Kidney epithelial cell (primary cell): ENCODE measurements around the gene KRTCAP3. TPM values are rescaled to one million over a fixed set of nuclear protein-coding genes. Genes with fewer than 3 reads are reported as not detected.

Source experiments
- DNase-seq: peaks from one replicate; pipeline ENCODE4 v3.0.0-alpha.2; 2010; ENCODE audit warnings: low read depth
- H3K27me3 ChIP-seq: 2 replicates; pipeline ENCODE4 v1.6.0; 2011; ENCODE audit warnings: low read length; ENCODE audit not compliant: control insufficient read depth, insufficient read depth
- H3K36me3 ChIP-seq: 2 replicates; pipeline ENCODE4 v1.5.1; 2011; ENCODE audit warnings: low read length; ENCODE audit not compliant: control insufficient read depth, insufficient read depth
- H3K4me3 ChIP-seq: 2 replicates; pipeline ENCODE4 v1.5.1; 2011; ENCODE audit warnings: low read depth, mild to moderate bottlenecking, control low read depth, low read length
- total RNA-seq: library from RNA; depleted of rRNA; stranded (reverse); fragments of >200 nt; gene quantifications from 2 replicates; pipeline ENCODE4 v1.2.3, GENCODE V29; 2015
- TF ChIP-seq, protein P1 (sequence below): IDR thresholded peaks from 2 replicates; pipeline ENCODE4 v1.5.1; 2011; ENCODE audit warnings: mild to moderate bottlenecking, moderate library complexity, low read length, control low read depth, inconsistent platforms; ENCODE audit not compliant: insufficient read depth, poor library complexity, severe bottlenecking

The KRTCAP3 gene
- total RNA-seq, 1 donor from 2014 or later, result 10.0 TPM

DNA sequence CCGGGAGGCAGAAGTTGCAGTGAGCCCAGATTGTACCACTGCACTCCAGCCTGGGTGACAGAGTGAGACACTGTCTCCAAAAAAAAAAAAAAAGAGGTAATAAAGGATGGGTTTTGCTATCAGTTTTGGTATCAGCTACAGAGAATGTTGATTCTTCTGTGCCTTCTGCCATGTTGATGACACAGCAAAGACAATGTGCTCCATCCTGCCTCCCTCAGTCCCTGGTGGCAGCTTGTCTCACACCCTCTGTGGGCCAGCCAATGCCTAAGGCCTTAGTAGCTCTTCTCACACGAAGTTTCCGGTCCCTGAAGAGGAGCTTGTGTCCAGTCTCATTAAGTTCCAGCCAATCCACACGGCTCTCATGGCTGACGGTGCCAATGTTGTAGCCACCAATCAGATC, 29.8 kb downstream of the KRTCAP3 start:
- TF ChIP-seq, protein P1, sequence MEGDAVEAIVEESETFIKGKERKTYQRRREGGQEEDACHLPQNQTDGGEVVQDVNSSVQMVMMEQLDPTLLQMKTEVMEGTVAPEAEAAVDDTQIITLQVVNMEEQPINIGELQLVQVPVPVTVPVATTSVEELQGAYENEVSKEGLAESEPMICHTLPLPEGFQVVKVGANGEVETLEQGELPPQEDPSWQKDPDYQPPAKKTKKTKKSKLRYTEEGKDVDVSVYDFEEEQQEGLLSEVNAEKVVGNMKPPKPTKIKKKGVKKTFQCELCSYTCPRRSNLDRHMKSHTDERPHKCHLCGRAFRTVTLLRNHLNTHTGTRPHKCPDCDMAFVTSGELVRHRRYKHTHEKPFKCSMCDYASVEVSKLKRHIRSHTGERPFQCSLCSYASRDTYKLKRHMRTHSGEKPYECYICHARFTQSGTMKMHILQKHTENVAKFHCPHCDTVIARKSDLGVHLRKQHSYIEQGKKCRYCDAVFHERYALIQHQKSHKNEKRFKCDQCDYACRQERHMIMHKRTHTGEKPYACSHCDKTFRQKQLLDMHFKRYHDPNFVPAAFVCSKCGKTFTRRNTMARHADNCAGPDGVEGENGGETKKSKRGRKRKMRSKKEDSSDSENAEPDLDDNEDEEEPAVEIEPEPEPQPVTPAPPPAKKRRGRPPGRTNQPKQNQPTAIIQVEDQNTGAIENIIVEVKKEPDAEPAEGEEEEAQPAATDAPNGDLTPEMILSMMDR, result no peak
- no peak for DNase-seq
- Histone ChIP-seq H3K27me3 (no peaks in the 10 kb centered on the region), H3K4me3 (no peak overlapping the region), H3K36me3 (no peaks in the 10 kb centered on the region)

DNA sequence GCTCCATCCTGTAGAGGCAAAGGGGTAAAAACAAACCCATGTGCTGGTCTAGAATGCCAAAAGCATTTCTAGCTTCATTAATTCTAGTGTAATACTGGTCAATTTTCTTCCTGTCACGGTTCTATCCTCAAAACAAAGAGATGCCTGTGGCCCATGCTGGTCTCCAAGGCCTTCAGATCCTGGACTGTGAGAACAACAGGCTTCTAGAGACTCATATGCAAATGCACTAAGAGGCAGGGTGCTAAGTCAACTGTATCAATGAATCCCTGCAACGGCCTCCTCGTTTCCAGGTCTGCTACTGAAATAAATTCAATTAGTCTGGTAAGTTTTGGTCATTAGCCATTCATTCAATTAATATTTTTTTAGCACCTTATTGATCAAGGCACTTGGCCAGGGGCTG, 43.3 kb downstream of the KRTCAP3 start:
- H3K4me3 ChIP-seq, result no peak overlapping the region
- H3K27me3 ChIP-seq, result no peaks in the 10 kb centered on the region
- TF ChIP-seq, protein P1, result no peak
- H3K36me3 ChIP-seq, result no peaks in the 10 kb centered on the region
- DNase-seq, result no peak

DNA sequence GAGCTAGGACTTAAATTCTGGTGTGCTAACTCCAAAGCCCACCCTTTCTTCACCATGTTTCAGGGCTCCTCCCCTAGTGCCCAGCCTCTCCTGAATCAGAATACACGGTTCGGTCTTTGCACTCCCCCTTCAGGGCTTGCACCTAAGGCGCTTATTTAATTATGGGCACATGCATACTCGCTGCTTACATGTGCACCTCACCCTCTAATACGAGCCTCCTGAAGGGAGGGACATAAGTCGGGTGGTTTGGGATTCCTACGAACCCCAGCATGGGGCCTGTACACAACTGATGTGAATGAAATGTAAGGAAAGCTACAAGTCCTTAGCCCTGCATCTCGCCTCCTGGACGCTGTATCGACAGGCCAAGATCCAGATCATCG, 46.9 kb downstream of the KRTCAP3 start:
- Histone ChIP-seq H3K4me3 (peak overlapping the region; percentile 87), H3K27me3 (no peaks in the 10 kb centered on the region), H3K36me3 (no peaks in the 10 kb centered on the region)
- TF ChIP-seq, protein P1, result no peak
- DNase-seq, result no peak

DNA sequence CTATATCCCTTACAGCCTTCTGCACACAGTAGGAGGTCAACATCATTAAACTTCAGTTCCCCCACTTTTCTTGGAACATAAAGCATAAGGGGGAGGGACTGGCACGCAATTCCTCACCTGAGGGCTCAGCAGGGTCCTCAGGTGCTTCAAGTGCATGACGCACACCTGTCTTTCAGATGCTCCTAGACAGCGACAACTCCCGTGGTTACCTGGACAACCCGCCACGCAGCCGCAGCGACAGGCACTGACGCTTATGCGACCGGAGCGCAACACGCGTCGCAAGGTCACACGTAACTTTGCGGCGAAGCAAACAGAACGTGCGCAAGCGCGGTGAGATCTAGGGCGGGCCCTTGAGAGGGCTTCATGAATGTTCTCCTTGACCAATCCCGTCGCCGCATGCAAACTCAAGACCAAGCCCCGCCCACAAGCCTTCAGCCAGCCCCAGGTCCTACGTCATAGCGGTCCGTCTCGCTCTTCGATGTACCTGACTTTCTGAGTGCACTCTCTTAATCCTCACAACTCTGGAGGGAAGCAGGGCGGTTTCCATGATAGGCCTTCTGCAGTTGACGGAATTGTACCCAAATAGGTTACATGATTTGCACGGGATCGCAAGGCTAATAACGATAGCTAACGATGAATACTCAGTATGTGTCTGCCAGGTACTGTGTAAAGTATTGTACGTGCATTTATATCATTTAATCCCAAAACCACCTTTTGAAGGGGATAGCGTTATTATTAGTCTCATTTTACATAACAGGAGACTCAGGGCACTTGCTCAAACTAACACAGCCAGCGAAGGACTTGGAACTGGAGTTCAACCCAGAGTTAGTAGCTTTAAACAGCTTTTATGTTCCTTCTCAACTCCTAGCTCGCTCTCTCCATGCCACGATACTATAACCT, 47.6 kb downstream of the KRTCAP3 start, which contains the start of gene IFT172:
IFT172 (minus strand) TSS at position 246 of the 900 bp plus-strand sequence; CDS start at position 156, 90 bp downstream.
- Histone ChIP-seq H3K36me3 (no peaks in the 10 kb centered on the region), H3K27me3 (no peaks in the 10 kb centered on the region), H3K4me3 (peak within 1 kb of the TSS; percentile 87)
- TF ChIP-seq, protein P1, result no peak
- peak; percentile 99 for DNase-seq

DNA sequence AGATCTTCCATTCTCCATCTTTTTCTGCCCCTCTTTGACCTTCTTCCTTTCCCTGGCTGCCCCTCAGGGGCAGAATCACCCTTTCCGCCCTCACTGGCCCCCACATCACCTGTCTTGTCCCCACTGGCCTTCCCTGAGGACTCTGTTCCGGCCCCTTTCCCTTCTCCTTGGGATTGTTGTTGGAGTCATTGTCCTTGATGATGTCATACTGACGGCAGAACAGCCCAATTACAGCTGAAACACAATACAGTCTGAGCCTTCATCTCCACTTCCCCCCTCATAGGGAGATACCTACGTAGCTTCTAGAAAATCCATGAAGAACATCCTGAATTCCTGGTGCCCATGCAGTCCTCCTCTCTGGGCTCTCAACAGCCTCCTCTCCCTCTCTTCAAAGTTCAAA, 50.4 kb downstream of the KRTCAP3 start:
- TF ChIP-seq, protein P1, result no peak
- H3K4me3 ChIP-seq, result no peak overlapping the region

DNA sequence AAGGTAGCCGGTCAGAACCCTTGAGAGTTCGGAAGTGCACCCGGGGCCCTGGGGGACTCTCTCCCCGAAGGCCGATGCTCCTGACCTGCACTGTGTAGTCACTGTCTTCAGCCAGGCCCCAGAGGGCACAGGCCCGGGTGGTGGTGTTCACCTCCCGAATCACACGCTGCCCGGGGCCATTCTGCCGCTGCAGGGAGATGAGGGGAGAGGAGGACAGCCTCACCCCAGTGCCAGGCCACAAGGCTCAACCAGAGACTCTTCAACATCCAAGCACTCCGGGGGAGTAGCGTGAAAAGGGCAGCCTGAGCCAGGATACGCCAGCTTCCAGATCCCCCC, 51.7 kb downstream of the KRTCAP3 start:
- DNase-seq, result no peak
- TF ChIP-seq, protein P1, result no peak
- Histone ChIP-seq H3K4me3 (no peak overlapping the region), H3K36me3 (no peaks in the 10 kb centered on the region), H3K27me3 (no peaks in the 10 kb centered on the region)

More for the DNA sequence above, 50.4 kb downstream of the KRTCAP3 start:
- Histone ChIP-seq H3K27me3 (no peaks in the 10 kb centered on the region), H3K36me3 (no peaks in the 10 kb centered on the region)
- DNase-seq, result no peak
